ENCODE results near the gene IL18BP. TPM values are rescaled to one million over a fixed set of nuclear protein-coding genes. Genes with fewer than 3 reads are reported as not detected.
A peak's percentile ranks its signal among the peaks of the same experiment; 100 is the strongest.

Gene IL18BP
- total and polyA plus RNA-seq, 10 of the 15 experiments (the other 5 are each of a cell fraction or from before 2014, with no cell fraction given): 2.6 to 18.1 (median 10.7) TPM

DNA sequence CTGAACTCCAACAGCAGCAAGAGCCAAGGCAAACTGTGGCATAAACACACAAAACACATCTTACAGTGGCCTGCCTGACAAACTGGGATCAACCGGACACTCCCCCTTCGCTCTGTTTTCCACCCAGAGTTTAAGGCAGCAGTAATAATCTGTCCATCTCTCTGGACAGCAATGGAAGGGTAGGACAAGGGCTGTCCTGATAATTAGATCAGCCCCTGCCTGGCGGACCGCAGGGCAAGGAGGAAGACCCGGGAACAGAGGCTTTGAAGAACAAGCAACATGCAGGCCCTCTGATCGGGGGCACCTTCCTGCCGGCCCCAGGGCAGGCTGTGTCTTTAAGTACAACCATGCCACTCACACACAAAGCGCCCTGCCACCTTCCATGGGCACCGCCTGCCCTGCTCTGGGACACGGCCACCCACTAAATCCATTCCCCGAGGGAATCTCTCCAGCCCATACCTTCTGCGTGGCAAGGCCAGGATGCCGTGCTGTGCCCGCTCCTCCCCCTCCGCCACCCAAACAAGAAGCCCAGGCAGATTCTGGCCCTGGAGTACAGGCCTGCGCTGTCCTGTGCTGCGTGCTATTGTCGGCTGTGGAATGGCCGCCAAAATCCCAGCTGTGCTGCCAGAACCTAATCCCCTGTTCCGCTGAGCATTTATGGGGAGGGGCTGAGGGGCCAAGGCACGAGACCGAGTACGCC, 42.8 kb downstream of the IL18BP start (continued):
- TF ChIP-seq, protein P1, sequence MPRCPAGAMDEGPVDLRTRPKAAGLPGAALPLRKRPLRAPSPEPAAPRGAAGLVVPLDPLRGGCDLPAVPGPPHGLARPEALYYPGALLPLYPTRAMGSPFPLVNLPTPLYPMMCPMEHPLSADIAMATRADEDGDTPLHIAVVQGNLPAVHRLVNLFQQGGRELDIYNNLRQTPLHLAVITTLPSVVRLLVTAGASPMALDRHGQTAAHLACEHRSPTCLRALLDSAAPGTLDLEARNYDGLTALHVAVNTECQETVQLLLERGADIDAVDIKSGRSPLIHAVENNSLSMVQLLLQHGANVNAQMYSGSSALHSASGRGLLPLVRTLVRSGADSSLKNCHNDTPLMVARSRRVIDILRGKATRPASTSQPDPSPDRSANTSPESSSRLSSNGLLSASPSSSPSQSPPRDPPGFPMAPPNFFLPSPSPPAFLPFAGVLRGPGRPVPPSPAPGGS (IDR thresholded peaks at IDR 0.05; ENCODE audit: borderline replicate concordance, insufficient read depth, low read depth, low read length, poor library complexity, severe bottlenecking): no peak
- TF ChIP-seq ZNF274 (IDR thresholded peaks at IDR 0.05; ENCODE audit: insufficient read depth, insufficient read length) (no peak), PAX8 (IDR thresholded peaks at IDR 0.05) (no peak), ZNF24 (IDR thresholded peaks at IDR 0.05) (no peak), BHLHE40 (IDR thresholded peaks at IDR 0.05; ENCODE audit: borderline replicate concordance in 1 of 2, low read depth in 2 of 2, low read length in 1 of 2) (peak; percentile 47 to 81; a peak in 2 of 4 replicates), RELA (IDR thresholded peaks at IDR 0.05; ENCODE audit: borderline replicate concordance, partially characterized antibody) (no peak), ZSCAN29 (IDR thresholded peaks at IDR 0.05) (0 out of 2 replicates have a peak, but pooled peaks have one; percentile 45), SIN3A (IDR thresholded peaks at IDR 0.05; ENCODE audit: low read depth, low read length) (no peak; the same call in 1 of the 2 replicates), POLR2A (IDR thresholded peaks at IDR 0.05; ENCODE audit: low read depth, low read length) (peak; percentile 64; the same call in 1 of the 2 replicates), NFIC (IDR thresholded peaks at IDR 0.05; ENCODE audit: low read depth, low read length) (no peak), SPI1 (IDR thresholded peaks at IDR 0.05; ENCODE audit: borderline replicate concordance, insufficient read depth, low read depth, low read length) (no peak), EZH2 (IDR thresholded peaks at IDR 0.05; ENCODE audit: borderline replicate concordance, control insufficient read depth, low read depth, low read length) (no peak), NFYA (IDR thresholded peaks at IDR 0.05; ENCODE audit: borderline replicate concordance, low read depth, low read length) (no peak), JUND (IDR thresholded peaks at IDR 0.05; ENCODE audit: low read depth, low read length) (no peak), STAT1 (conservative IDR thresholded peaks at IDR 0.05) (no peak), SMAD5 (IDR thresholded peaks at IDR 0.05; ENCODE audit: low read depth) (no peak), HDGF (IDR thresholded peaks at IDR 0.05) (peak; percentile 19; the same call in 1 of the 2 replicates)
- TF ChIP-seq, protein P2, sequence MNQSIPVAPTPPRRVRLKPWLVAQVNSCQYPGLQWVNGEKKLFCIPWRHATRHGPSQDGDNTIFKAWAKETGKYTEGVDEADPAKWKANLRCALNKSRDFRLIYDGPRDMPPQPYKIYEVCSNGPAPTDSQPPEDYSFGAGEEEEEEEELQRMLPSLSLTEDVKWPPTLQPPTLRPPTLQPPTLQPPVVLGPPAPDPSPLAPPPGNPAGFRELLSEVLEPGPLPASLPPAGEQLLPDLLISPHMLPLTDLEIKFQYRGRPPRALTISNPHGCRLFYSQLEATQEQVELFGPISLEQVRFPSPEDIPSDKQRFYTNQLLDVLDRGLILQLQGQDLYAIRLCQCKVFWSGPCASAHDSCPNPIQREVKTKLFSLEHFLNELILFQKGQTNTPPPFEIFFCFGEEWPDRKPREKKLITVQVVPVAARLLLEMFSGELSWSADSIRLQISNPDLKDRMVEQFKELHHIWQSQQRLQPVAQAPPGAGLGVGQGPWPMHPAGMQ (IDR thresholded peaks at IDR 0.05; ENCODE audit: borderline replicate concordance): no peak
- TF ChIP-seq, protein P3, sequence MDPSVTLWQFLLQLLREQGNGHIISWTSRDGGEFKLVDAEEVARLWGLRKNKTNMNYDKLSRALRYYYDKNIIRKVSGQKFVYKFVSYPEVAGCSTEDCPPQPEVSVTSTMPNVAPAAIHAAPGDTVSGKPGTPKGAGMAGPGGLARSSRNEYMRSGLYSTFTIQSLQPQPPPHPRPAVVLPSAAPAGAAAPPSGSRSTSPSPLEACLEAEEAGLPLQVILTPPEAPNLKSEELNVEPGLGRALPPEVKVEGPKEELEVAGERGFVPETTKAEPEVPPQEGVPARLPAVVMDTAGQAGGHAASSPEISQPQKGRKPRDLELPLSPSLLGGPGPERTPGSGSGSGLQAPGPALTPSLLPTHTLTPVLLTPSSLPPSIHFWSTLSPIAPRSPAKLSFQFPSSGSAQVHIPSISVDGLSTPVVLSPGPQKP (IDR thresholded peaks at IDR 0.05; ENCODE audit: low read depth, low read length): no peak
- TF ChIP-seq, protein P4, sequence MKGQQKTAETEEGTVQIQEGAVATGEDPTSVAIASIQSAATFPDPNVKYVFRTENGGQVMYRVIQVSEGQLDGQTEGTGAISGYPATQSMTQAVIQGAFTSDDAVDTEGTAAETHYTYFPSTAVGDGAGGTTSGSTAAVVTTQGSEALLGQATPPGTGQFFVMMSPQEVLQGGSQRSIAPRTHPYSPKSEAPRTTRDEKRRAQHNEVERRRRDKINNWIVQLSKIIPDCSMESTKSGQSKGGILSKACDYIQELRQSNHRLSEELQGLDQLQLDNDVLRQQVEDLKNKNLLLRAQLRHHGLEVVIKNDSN (IDR thresholded peaks at IDR 0.05; ENCODE audit: borderline replicate concordance, extremely low read length, insufficient read depth, low read depth, low read length): no peak
- TF ChIP-seq, protein P5, sequence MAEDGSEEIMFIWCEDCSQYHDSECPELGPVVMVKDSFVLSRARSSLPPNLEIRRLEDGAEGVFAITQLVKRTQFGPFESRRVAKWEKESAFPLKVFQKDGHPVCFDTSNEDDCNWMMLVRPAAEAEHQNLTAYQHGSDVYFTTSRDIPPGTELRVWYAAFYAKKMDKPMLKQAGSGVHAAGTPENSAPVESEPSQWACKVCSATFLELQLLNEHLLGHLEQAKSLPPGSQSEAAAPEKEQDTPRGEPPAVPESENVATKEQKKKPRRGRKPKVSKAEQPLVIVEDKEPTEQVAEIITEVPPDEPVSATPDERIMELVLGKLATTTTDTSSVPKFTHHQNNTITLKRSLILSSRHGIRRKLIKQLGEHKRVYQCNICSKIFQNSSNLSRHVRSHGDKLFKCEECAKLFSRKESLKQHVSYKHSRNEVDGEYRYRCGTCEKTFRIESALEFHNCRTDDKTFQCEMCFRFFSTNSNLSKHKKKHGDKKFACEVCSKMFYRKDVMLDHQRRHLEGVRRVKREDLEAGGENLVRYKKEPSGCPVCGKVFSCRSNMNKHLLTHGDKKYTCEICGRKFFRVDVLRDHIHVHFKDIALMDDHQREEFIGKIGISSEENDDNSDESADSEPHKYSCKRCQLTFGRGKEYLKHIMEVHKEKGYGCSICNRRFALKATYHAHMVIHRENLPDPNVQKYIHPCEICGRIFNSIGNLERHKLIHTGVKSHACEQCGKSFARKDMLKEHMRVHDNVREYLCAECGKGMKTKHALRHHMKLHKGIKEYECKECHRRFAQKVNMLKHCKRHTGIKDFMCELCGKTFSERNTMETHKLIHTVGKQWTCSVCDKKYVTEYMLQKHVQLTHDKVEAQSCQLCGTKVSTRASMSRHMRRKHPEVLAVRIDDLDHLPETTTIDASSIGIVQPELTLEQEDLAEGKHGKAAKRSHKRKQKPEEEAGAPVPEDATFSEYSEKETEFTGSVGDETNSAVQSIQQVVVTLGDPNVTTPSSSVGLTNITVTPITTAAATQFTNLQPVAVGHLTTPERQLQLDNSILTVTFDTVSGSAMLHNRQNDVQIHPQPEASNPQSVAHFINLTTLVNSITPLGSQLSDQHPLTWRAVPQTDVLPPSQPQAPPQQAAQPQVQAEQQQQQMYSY (CRISPR knock-in tag; IDR thresholded peaks at IDR 0.05): no peak

All from GM12878 (cell line).